ENCODE results near the gene CDH16. TPM values are rescaled to one million over a fixed set of nuclear protein-coding genes. Genes with fewer than 3 reads are reported as not detected.

CDH16 gene
- polyA plus RNA-seq, 1 experiment, result not detected

- no peak for DNase-seq (ENCODE audit: low read depth, low spot score)
- POLR2A ChIA-PET, result no interaction called here
- Histone ChIP-seq H3K27me3 (ENCODE audit: control insufficient read depth, insufficient read depth, low read length) (no peaks in the 10 kb centered on the region), H3K4me3 (ENCODE audit: low read depth, low read length) (no peak overlapping the region), H3K27ac (ENCODE audit: low read depth, low read length) (no peak overlapping the region), H3K9me3 (ENCODE audit: control insufficient read depth, insufficient read depth, low read length) (no peaks in the 10 kb centered on the region)
- no peak for TF ChIP-seq CTCF (IDR thresholded peaks at IDR 0.05; ENCODE audit: low read depth, low read length)
- CTCF ChIA-PET, result interaction anchor here (0.6 to 1.8 kb wide), 7 partner anchors 17 to 326 kb away, joined by 3 to 7 read pairs (median 4); no protein-coding TSS in a partner anchor
Measured at GRCh38 chr16:66889622-66890021, 29.1 kb downstream of the CDH16 start.

GRCh38 chr16:66888647-66889615, 29.8 kb downstream of the CDH16 start:
- H3K9me3 ChIP-seq (ENCODE audit: control insufficient read depth, insufficient read depth, low read length), result no peaks in the 10 kb centered on the region
- H3K27ac ChIP-seq (ENCODE audit: low read depth, low read length), result no peak overlapping the region
- POLR2A ChIA-PET, result no interaction called here
- no peak overlapping the region for H3K4me3 ChIP-seq (ENCODE audit: low read depth, low read length)
- CTCF ChIA-PET, result interaction anchor here (0.8 to 1.8 kb wide), 2 partner anchors 16 to 227 kb away, joined by 3 to 7 read pairs; no protein-coding TSS in a partner anchor
- no peak for TF ChIP-seq CTCF (IDR thresholded peaks at IDR 0.05; ENCODE audit: low read depth, low read length)
- DNase-seq (ENCODE audit: low read depth, low spot score), result no peak
- H3K27me3 ChIP-seq (ENCODE audit: control insufficient read depth, insufficient read depth, low read length), result no peaks in the 10 kb centered on the region

GRCh38 chr16:66886914-66887313, 31.8 kb downstream of the CDH16 start:
- Histone ChIP-seq H3K27me3 (ENCODE audit: control insufficient read depth, insufficient read depth, low read length) (no peaks in the 10 kb centered on the region), H3K4me3 (ENCODE audit: low read depth, low read length) (no peak overlapping the region), H3K27ac (ENCODE audit: low read depth, low read length) (no peak overlapping the region), H3K9me3 (ENCODE audit: control insufficient read depth, insufficient read depth, low read length) (no peaks in the 10 kb centered on the region)
- ChIA-PET CTCF (interaction anchor here (1.3 to 2.1 kb wide), 4 partner anchors 8 to 55 kb away, joined by 3 to 17 read pairs (median 7); no protein-coding TSS in a partner anchor), POLR2A (no interaction called here)
- TF ChIP-seq CTCF (IDR thresholded peaks at IDR 0.05; ENCODE audit: low read depth, low read length), result no peak
- DNase-seq (ENCODE audit: low read depth, low spot score), result no peak

- CTCF ChIA-PET, result interaction anchor here (1.1 to 2.1 kb wide), 6 partner anchors 9 to 277 kb away, joined by 3 to 17 read pairs (median 6); partner anchors contain the start of gene NAE1
- Histone ChIP-seq H3K27me3 (ENCODE audit: control insufficient read depth, insufficient read depth, low read length) (no peaks in the 10 kb centered on the region), H3K9me3 (ENCODE audit: control insufficient read depth, insufficient read depth, low read length) (no peaks in the 10 kb centered on the region), H3K4me3 (ENCODE audit: low read depth, low read length) (no peak overlapping the region), H3K27ac (ENCODE audit: low read depth, low read length) (no peak overlapping the region)
- no peak for TF ChIP-seq CTCF (IDR thresholded peaks at IDR 0.05; ENCODE audit: low read depth, low read length)
- DNase-seq (ENCODE audit: low read depth, low spot score), result no peak
- POLR2A ChIA-PET, result interaction anchor here (0.6 to 1.0 kb wide), 2 partner anchors 19 to 285 kb away, joined by 3 to 4 read pairs; no protein-coding TSS in a partner anchor
Measured at GRCh38 chr16:66886321-66886720, 32.4 kb downstream of the CDH16 start.

GRCh38 chr16:66885491-66885890, 33.2 kb downstream of the CDH16 start:
- ChIA-PET CTCF (interaction anchor here (1.1 to 2.1 kb wide), 6 partner anchors 10 to 276 kb away, joined by 3 to 17 read pairs (median 6); partner anchors contain the start of gene NAE1), POLR2A (interaction anchor here (1.0 kb wide), 1 partner anchor 20 kb away, joined by 3 read pairs; no protein-coding TSS in a partner anchor)

More at GRCh38 chr16:66885491-66885890, 33.2 kb downstream of the CDH16 start:
- no peaks in the 10 kb centered on the region for H3K27me3 ChIP-seq (ENCODE audit: control insufficient read depth, insufficient read depth, low read length)
- no peak for TF ChIP-seq CTCF (IDR thresholded peaks at IDR 0.05; ENCODE audit: low read depth, low read length)
- H3K4me3 ChIP-seq (ENCODE audit: low read depth, low read length), result no peak overlapping the region
- H3K27ac ChIP-seq (ENCODE audit: low read depth, low read length), result no peak overlapping the region
- no peaks in the 10 kb centered on the region; the same call in 1 of the 2 replicates for H3K9me3 ChIP-seq (ENCODE audit: control insufficient read depth, insufficient read depth, low read length)
- DNase-seq (ENCODE audit: low read depth, low spot score), result no peak

Measured in AG04450 (cell line).